C4-2B (cell line): ENCODE measurements around the gene PRKCD.

Experiments
- ZFX ChIP-seq: fragments of 450-650 bp; IDR thresholded peaks from 2 replicates; pipeline ENCODE4 v1.6.1; 2017
- TF ChIP-seq, protein P1 (sequence below): fragments of 450-650 bp; conservative IDR thresholded peaks from 2 replicates; pipeline ENCODE4 v1.5.1; 2017; ENCODE audit warnings: mild to moderate bottlenecking

DNA sequence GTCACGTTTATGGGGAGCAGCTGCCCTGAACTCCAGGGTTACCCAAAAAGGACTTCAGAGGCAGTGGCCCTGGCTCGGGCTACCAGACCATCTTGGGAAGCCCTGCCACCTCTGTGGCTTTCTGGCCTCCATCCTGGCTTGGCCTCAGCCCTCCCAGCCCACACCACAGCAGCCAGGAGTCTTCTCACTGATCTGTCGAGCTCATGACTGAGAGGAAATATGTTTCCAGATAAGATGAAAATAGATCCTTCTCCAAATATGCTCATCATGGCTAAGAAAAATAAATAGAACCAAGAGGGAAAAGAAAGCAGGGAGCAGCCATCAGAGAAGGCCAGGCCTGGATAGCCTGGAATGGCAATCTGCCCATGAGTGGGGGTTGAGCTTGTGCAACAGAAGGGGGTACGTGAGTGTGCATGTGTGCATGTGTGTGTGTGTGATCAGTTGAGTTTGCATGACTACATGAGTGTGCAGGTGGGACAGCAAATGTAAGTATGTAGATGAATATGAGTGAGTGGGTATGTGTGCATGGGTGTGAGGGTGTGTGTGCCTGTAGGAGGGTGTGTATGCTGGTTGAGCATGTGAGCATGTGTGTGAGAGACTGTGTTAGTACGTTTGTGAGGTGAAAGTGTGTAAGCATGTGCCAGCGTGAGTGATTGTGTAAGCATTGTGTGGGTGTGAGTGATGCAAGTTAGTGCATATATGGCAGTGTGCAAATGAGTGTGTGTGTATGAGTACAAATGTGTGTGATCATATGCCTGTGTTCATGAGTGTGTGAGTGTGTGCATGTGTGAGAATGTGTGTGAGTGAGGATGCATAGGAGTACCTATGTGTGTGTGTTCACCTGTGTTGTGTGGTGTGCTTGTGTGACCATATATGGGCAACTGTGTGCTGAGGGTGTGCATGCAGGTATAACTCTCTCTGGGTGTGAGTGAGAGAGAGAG, 20.8 kb upstream of the PRKCD start:
- TF ChIP-seq, protein P1, sequence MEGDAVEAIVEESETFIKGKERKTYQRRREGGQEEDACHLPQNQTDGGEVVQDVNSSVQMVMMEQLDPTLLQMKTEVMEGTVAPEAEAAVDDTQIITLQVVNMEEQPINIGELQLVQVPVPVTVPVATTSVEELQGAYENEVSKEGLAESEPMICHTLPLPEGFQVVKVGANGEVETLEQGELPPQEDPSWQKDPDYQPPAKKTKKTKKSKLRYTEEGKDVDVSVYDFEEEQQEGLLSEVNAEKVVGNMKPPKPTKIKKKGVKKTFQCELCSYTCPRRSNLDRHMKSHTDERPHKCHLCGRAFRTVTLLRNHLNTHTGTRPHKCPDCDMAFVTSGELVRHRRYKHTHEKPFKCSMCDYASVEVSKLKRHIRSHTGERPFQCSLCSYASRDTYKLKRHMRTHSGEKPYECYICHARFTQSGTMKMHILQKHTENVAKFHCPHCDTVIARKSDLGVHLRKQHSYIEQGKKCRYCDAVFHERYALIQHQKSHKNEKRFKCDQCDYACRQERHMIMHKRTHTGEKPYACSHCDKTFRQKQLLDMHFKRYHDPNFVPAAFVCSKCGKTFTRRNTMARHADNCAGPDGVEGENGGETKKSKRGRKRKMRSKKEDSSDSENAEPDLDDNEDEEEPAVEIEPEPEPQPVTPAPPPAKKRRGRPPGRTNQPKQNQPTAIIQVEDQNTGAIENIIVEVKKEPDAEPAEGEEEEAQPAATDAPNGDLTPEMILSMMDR = no peak
- no peak for TF ChIP-seq ZFX
